ENCODE data around the gene TRAPPC12. TPM values are rescaled to one million over a fixed set of nuclear protein-coding genes. Genes with fewer than 3 reads are reported as not detected.

The TRAPPC12 gene
- total RNA-seq, 2 experiments from 2014 or later, result 49.8 to 64.0 TPM

DNA sequence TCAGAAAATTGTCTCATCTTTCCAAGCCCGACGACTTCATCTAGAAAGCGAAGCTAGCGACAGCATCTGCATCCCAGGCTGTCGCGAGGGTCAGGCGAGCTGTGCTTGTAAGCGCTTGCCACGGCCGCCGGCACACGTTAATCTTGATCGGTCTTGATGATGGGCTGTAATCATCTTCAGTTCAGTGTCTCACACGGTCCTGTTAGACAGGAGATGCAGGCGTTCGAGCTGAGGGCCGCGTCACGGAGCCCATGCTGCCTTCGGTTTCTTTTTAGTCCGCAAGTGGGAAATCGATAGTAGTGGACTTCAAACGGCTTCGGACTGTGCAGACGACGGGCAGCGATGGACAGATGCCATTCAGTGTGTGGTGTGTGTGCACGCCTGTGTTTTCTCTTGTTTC is 96.3 kb downstream of the TRAPPC12 start:
- TF ChIP-seq, protein P1, sequence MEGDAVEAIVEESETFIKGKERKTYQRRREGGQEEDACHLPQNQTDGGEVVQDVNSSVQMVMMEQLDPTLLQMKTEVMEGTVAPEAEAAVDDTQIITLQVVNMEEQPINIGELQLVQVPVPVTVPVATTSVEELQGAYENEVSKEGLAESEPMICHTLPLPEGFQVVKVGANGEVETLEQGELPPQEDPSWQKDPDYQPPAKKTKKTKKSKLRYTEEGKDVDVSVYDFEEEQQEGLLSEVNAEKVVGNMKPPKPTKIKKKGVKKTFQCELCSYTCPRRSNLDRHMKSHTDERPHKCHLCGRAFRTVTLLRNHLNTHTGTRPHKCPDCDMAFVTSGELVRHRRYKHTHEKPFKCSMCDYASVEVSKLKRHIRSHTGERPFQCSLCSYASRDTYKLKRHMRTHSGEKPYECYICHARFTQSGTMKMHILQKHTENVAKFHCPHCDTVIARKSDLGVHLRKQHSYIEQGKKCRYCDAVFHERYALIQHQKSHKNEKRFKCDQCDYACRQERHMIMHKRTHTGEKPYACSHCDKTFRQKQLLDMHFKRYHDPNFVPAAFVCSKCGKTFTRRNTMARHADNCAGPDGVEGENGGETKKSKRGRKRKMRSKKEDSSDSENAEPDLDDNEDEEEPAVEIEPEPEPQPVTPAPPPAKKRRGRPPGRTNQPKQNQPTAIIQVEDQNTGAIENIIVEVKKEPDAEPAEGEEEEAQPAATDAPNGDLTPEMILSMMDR (IDR thresholded peaks at IDR 0.05), result no peak
- Mint-ChIP-seq H3K4me1 (ENCODE audit: low read depth) (peaks cover 12% of the 10 kb centered on the region), H3K36me3 (ENCODE audit: low read depth) (peaks cover 82% of the 10 kb centered on the region), H3K27me3 (no peaks in the 10 kb centered on the region), H3K4me3 (no peak overlapping the region), H3K9me3 (no peaks in the 10 kb centered on the region), H3K27ac (no peak overlapping the region)
- intact Hi-C loops (cut with DNase I, micrococcal nuclease), result no loop called here
- ATAC-seq (ENCODE audit: poor library complexity) (no peak), DNase-seq (no peak)
- H3K36me3 ChIP-seq (ENCODE audit: insufficient read depth, low read length), result peaks cover 51% of the 10 kb centered on the region
- CTCF ChIA-PET, result no interaction called here
- H3K4me3 ChIP-seq (ENCODE audit: low read length), result no peak overlapping the region
- no peaks in the 10 kb centered on the region for H3K27me3 ChIP-seq (ENCODE audit: control insufficient read depth in 1 of 2, insufficient read depth in 2 of 2, low read length in 2 of 2)
- no peak overlapping the region for H3K27ac ChIP-seq (ENCODE audit: low read depth in 1 of 2, low read length in 2 of 2)
- no peaks in the 10 kb centered on the region for H3K4me1 ChIP-seq (ENCODE audit: insufficient read depth, low read length)
- POLR2A ChIA-PET, result no interaction called here
- no peaks in the 10 kb centered on the region for H3K9me3 ChIP-seq (ENCODE audit: control insufficient read depth in 1 of 2, insufficient read depth in 1 of 2, low read length in 2 of 2)

DNA sequence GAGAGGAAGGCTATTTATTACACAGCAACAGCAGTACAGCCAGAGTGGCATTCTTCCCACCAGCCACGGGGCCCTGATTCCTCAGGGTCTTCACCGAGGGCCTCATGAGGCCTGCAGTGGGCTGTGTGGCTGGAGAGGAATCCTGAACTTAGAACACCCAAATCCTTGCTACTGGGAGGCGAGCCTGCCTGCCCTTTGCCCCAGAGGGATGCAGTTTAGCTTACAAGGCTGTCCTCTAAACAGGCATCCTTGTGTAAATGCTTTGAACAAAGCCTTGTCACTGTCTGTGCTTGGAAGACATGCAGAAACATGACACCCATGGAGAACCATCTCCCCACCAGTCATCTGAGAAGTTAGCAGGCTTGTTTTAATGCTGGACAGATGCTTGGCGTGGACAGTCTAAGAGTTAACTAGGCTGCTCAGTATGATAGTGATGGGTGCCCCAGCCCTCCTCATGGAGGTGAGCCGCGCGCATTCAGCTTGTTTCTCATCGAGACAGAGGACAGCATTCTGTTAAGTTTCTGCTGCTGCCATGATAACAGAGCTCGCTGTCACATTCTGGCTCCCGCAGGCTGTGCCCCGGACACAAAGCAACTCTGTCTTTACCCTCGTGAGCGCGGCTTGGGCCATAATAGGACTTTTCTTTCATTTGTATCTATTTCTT is 97.0 kb downstream of the TRAPPC12 start:
- Histone ChIP-seq H3K4me1 (ENCODE audit: insufficient read depth, low read length) (no peaks in the 10 kb centered on the region), H3K4me3 (ENCODE audit: low read length) (no peak overlapping the region), H3K9me3 (ENCODE audit: control insufficient read depth in 1 of 2, insufficient read depth in 1 of 2, low read length in 2 of 2) (no peaks in the 10 kb centered on the region), H3K27ac (ENCODE audit: low read depth in 1 of 2, low read length in 2 of 2) (no peak overlapping the region), H3K36me3 (ENCODE audit: insufficient read depth, low read length) (peaks cover 45% of the 10 kb centered on the region), H3K27me3 (ENCODE audit: control insufficient read depth in 1 of 2, insufficient read depth in 2 of 2, low read length in 2 of 2) (no peaks in the 10 kb centered on the region)
- Mint-ChIP-seq H3K4me3 (no peak overlapping the region), H3K36me3 (ENCODE audit: low read depth) (peaks cover 75% of the 10 kb centered on the region), H3K27ac (no peak overlapping the region), H3K9me3 (no peaks in the 10 kb centered on the region), H3K4me1 (ENCODE audit: low read depth) (peaks cover 12% of the 10 kb centered on the region), H3K27me3 (no peaks in the 10 kb centered on the region)
- POLR2A ChIA-PET, result no interaction called here
- ATAC-seq (ENCODE audit: poor library complexity) (no peak), DNase-seq (no peak)
- CTCF ChIA-PET, result no interaction called here
- TF ChIP-seq, protein P1 (IDR thresholded peaks at IDR 0.05), result no peak
- intact Hi-C loops (cut with DNase I, micrococcal nuclease), result no loop called here

DNA sequence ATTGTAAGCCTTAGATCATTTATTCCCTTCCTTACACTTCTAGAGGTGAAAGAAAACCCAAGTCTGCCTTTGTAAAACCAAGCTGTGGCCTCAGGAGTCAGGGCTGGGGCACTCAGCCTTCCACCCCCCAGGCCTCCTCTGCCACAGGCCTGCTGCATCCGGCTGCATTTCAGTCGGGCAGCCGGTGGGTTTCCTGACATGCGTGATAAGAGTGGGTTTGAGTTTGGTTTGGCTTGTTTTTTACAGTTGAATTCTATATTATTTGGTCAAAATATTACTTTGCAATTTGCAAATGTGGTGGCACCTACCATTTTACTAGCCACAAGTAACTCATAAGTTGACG is 97.5 kb downstream of the TRAPPC12 start:
- peaks cover 40% of the 10 kb centered on the region for H3K36me3 ChIP-seq (ENCODE audit: insufficient read depth, low read length)
- CTCF ChIA-PET, result no interaction called here
- peaks cover 70% of the 10 kb centered on the region for H3K36me3 Mint-ChIP-seq (ENCODE audit: low read depth)

More for the DNA sequence above, 97.5 kb downstream of the TRAPPC12 start:
- H3K9me3 Mint-ChIP-seq, result no peaks in the 10 kb centered on the region
- TF ChIP-seq, protein P1 (IDR thresholded peaks at IDR 0.05), result no peak
- H3K4me3 ChIP-seq (ENCODE audit: low read length), result no peak overlapping the region
- no peaks in the 10 kb centered on the region for H3K9me3 ChIP-seq (ENCODE audit: control insufficient read depth in 1 of 2, insufficient read depth in 1 of 2, low read length in 2 of 2)
- H3K4me1 ChIP-seq (ENCODE audit: insufficient read depth, low read length), result no peaks in the 10 kb centered on the region
- peaks cover 12% of the 10 kb centered on the region for H3K4me1 Mint-ChIP-seq (ENCODE audit: low read depth)
- no peak overlapping the region for H3K27ac ChIP-seq (ENCODE audit: low read depth in 1 of 2, low read length in 2 of 2)
- no peak overlapping the region for H3K27ac Mint-ChIP-seq
- POLR2A ChIA-PET, result no interaction called here
- intact Hi-C loops (cut with DNase I, micrococcal nuclease), result no loop called here
- no peak for DNase-seq
- ATAC-seq (ENCODE audit: poor library complexity), result no peak
- no peaks in the 10 kb centered on the region for H3K27me3 Mint-ChIP-seq
- H3K27me3 ChIP-seq (ENCODE audit: control insufficient read depth in 1 of 2, insufficient read depth in 2 of 2, low read length in 2 of 2), result no peaks in the 10 kb centered on the region
- no peak overlapping the region for H3K4me3 Mint-ChIP-seq

Data from CD4-positive, alpha-beta T cell (primary cell).